Right lobe of liver (tissue), 4 donors: ENCODE data around the gene MEX3A.

Experiments
- CTCF ChIP-seq, 4 donors: fragments of 200-600 bp in 3 of 4; fragments of 450-650 bp in 1 of 4; IDR thresholded peaks; one replicate each; pipeline versions ENCODE4 v1.5.1 to v1.8.0; 2016 to 2022; ENCODE audit warnings: antibody characterized with exemption in 4 of 4, mild to moderate bottlenecking in 2 of 4
- POLR2A ChIP-seq: fragments of 450-650 bp; IDR thresholded peaks from one replicate; pipeline ENCODE4 v1.6.1; 2017; ENCODE audit warnings: antibody characterized with exemption, mild to moderate bottlenecking
- donor health status: DM: no; HTN: no; CAD: no.
- donor health status: DM: no; HTN: no; CAD: no.
- donor health status: DM: no; HTN: yes; CAD: no.

- no peak for TF ChIP-seq CTCF (IDR thresholded peaks at IDR 0.05)
- no peak for TF ChIP-seq POLR2A
These were observed 31.9 kb downstream of the MEX3A start for GRCh38 chr1:156050376-156050775.
